Type B pancreatic cell (in vitro differentiated cells): ENCODE data around the gene CREB3L2. TPM values are rescaled to one million over a fixed set of nuclear protein-coding genes. Genes with fewer than 3 reads are reported as not detected.

Source experiments
- DNase-seq: peaks from one replicate; pipeline ENCODE4 v3.0.0; 2021; ENCODE audit warnings: mixed read lengths; ENCODE audit not compliant: unreplicated experiment; ENCODE audit errors: extremely low spot score
- H3K27ac Mint-ChIP-seq: 2 replicates; pipeline ENCODE4 v1.8.0; 2021; ENCODE audit warnings: mild to moderate bottlenecking, mixed read lengths
- H3K27me3 Mint-ChIP-seq: 2 replicates; pipeline ENCODE4 v1.8.0; 2021; ENCODE audit warnings: mixed read lengths
- H3K36me3 Mint-ChIP-seq: 2 replicates; pipeline ENCODE4 v1.8.0; 2021; ENCODE audit warnings: mixed read lengths
- H3K4me1 Mint-ChIP-seq: one replicate; pipeline ENCODE4 v1.8.0; 2021; ENCODE audit warnings: mixed read lengths; ENCODE audit not compliant: unreplicated experiment
- H3K4me3 Mint-ChIP-seq: 2 replicates; pipeline ENCODE4 v1.8.0; 2021; ENCODE audit warnings: mild to moderate bottlenecking, mixed read lengths
- H3K9me3 Mint-ChIP-seq: 2 replicates; pipeline ENCODE4 v1.8.0; 2021; ENCODE audit warnings: mixed read lengths
- total RNA-seq: library from RNA; stranded (reverse); gene quantifications from 2 replicates; pipeline ENCODE4 v1.2.1, GENCODE V29; 2021; ENCODE audit warnings: low replicate concordance
- TF ChIP-seq, protein P1 (sequence below): fragments of 200-600 bp; sonication (generic); conservative IDR thresholded peaks from 2 replicates; pipeline ENCODE4 v1.5.0; 2021; ENCODE audit warnings: antibody characterized with exemption, mild to moderate bottlenecking

CREB3L2 gene
- total RNA-seq, 1 donor from 2014 or later = 85.8 TPM

DNA sequence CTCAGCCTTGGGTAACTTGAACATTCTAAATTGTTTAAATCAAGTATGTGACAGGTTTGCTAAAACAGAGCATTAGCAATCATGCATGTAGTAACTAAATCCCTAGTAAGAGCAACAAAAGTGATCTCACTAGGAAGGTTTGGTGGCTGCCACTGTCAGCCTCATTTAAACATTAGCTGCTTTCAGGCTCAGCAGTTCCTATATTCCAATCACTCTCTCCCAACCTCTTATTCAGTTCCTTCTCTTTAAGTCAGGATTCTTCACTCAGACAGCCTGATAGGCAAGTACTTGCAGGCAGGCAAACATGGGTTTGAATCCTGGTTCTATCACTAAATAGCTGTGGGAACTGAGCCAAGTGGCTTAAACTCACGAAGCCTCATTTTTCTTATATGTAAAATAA lies 3.6 kb downstream of the CREB3L2 start:
- Mint-ChIP-seq H3K27ac (no peak overlapping the region), H3K9me3 (peaks cover 5% of the 10 kb centered on the region), H3K4me1 (peaks cover 57% of the 10 kb centered on the region), H3K27me3 (no peaks in the 10 kb centered on the region), H3K36me3 (peaks cover 38% of the 10 kb centered on the region), H3K4me3 (peak overlapping the region; percentile 96)
- DNase-seq = no peak
- TF ChIP-seq, protein P1, sequence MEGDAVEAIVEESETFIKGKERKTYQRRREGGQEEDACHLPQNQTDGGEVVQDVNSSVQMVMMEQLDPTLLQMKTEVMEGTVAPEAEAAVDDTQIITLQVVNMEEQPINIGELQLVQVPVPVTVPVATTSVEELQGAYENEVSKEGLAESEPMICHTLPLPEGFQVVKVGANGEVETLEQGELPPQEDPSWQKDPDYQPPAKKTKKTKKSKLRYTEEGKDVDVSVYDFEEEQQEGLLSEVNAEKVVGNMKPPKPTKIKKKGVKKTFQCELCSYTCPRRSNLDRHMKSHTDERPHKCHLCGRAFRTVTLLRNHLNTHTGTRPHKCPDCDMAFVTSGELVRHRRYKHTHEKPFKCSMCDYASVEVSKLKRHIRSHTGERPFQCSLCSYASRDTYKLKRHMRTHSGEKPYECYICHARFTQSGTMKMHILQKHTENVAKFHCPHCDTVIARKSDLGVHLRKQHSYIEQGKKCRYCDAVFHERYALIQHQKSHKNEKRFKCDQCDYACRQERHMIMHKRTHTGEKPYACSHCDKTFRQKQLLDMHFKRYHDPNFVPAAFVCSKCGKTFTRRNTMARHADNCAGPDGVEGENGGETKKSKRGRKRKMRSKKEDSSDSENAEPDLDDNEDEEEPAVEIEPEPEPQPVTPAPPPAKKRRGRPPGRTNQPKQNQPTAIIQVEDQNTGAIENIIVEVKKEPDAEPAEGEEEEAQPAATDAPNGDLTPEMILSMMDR = no peak

DNA sequence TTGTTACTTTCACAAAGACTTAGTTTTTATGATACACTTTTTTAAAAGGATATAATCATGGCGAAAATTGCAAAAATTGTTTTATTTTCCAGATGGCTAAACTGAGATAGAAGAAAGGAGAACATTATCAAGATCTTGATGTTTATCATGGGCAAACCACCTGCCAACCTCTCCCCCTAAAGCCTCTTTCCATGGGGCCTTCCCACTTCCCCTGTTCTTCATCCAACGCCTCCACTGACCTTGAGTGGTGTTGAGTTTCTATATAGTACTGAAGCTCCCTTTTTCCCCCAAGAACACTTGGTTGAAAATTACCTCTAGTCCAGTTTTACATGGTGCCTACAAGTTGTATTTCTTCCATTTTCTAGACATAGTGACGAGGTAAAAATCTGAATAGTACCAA lies 5.0 kb downstream of the CREB3L2 start:
- Mint-ChIP-seq H3K36me3 (peaks cover 50% of the 10 kb centered on the region), H3K9me3 (peaks cover 5% of the 10 kb centered on the region), H3K27me3 (no peaks in the 10 kb centered on the region), H3K4me3 (peak overlapping the region; percentile 26), H3K4me1 (peaks cover 64% of the 10 kb centered on the region), H3K27ac (no peak overlapping the region)
- DNase-seq = no peak
- TF ChIP-seq, protein P1 = no peak

DNA sequence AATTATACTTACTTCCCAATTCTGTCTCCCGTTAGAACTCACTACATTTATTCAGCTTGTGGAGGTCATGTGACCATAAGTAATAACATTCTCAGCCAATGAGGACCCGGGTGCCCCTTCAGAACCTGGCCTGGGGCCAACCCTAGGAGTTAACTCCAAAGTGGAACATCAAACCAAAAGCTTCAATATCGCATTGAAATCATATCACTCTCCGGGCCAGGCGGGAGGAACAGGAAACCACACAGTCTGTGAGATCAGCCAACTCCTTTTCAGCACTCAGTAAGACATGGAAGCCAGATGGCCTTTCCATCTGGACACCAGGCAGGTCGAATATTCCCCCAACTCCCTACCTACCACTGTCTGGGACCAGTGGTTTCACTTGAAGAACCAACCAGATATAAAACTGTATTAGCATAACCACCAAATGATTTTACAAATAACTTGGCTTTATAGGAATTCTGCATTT lies 5.5 kb downstream of the CREB3L2 start:
- TF ChIP-seq, protein P1 = no peak
- peak overlapping the region; percentile 62 for H3K27ac Mint-ChIP-seq
- no peak for DNase-seq

DNA sequence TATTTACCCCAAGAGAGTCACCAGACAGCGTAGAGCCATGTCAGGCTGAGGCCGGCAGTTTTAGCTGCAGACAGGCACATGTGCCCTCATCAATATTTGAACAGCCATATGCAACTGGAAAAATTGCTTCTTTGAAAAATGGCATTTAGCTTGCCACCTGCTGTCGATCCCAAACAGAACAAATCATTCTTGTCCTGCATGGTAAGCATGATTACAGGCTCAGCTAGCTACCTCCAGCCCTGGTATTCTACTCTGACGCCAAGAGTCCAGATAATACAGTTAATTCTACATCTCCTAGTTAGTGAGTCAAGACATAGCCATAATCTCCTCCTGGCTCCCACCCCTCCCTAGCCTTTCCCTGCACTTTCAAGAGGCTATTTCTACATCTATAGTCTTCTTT lies 7.7 kb downstream of the CREB3L2 start:
- peak overlapping the region; percentile 47 for H3K27ac Mint-ChIP-seq
- TF ChIP-seq, protein P1 = no peak

More for the DNA sequence above, 5.5 kb downstream of the CREB3L2 start:
- peaks cover 5% of the 10 kb centered on the region for H3K9me3 Mint-ChIP-seq
- H3K27me3 Mint-ChIP-seq = no peaks in the 10 kb centered on the region
- H3K4me3 Mint-ChIP-seq = peak overlapping the region; percentile 66
- peaks cover 66% of the 10 kb centered on the region for H3K4me1 Mint-ChIP-seq
- peaks cover 52% of the 10 kb centered on the region for H3K36me3 Mint-ChIP-seq

DNA sequence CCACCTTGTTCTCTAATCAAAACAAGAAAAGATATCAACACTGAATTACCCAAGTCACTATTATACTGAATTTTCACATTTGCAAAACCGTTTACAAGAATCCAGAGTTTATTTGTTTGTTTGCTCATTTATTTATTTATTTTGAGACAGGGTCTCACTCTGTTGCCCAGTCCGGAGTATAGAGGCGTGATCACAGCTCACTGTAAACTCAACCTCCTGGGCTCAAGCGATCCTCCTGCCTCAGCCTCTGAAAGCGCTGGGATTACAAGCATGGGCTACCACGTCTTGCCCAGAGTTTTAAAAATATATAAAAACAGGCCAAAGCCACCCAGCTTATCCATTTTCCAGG lies 8.5 kb downstream of the CREB3L2 start:
- Mint-ChIP-seq H3K4me3 (peak overlapping the region; percentile 39), H3K27ac (peak overlapping the region; percentile 66), H3K4me1 (peaks cover 46% of the 10 kb centered on the region), H3K36me3 (peaks cover 39% of the 10 kb centered on the region), H3K27me3 (no peaks in the 10 kb centered on the region), H3K9me3 (peaks cover 5% of the 10 kb centered on the region)
- no peak for DNase-seq
- TF ChIP-seq, protein P1 = no peak

More for the DNA sequence above, 7.7 kb downstream of the CREB3L2 start:
- Mint-ChIP-seq H3K4me1 (peaks cover 51% of the 10 kb centered on the region), H3K9me3 (peaks cover 5% of the 10 kb centered on the region), H3K27me3 (no peaks in the 10 kb centered on the region), H3K4me3 (peak overlapping the region; percentile 39), H3K36me3 (peaks cover 46% of the 10 kb centered on the region)
- DNase-seq = no peak
